ENCODE data around the gene FTH1. TPM values are rescaled to one million over a fixed set of nuclear protein-coding genes. Genes with fewer than 3 reads are reported as not detected.
A peak's percentile ranks its signal among the peaks of the same experiment; 100 is the strongest.
"Not testable (repeated sequence)": the region's sequence is repeated elsewhere in the genome, so short reads cannot be mapped to it uniquely, and the experiment has no call there.

The FTH1 gene
- total RNA-seq (2012; rRNA removed): 1,132 and 1,151 TPM in 2 replicates

DNA sequence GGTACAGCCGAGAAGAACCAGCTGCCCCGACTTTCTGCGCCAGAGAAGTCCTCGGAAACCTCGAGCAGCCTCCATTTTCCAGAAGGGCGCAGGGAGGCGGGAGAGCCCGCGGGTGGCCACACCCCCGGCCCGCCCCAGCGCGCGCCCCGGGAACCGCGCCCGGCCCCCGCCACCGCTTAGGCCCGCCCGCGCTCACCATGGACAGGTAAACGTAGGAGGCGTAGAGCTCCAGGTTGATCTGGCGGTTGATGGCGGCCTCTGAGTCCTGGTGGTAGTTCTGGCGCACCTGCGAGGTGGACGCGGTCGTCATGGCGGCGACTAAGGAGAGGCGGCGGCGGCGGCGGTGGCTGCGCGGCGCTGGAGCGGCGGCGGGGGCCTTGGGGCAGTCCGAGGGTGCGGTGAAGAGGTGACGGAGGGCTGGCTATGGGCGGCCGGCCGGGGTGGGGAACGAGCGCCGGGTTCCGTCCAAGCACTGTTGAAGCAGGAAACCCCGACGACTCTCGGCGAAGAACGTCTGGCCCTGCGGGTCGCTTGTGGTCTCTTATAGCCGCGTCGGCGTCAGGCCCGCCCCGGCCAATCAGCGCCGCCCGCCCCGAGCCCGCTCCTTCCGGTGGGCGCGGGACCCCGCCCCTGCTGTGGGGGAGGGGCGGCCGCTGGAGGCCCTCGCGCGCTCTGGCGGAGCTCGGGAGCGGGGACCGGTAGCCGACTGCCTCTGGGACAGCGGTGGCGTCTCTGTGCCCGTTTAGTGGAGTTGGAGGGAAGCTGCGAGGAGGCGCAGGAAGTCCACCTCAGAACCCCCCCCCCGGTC, at the start of gene FTH1:
Gene FTH1 (minus strand): TSS at position 519 of the 808 bp plus-strand sequence. CDS start 209 bp downstream, at position 310.
- no peaks in the 10 kb centered on the region for H3K9me3 ChIP-seq (replicated peaks; ENCODE audit: low read length)
- H3K36me3 ChIP-seq (ENCODE audit: insufficient read depth, low read length): peaks cover 36% of the 10 kb centered on the region
- peaks cover 56% of the 10 kb centered on the region for H3K4me1 ChIP-seq (ENCODE audit: control insufficient read depth, insufficient read depth, low read length)
- H3K4me2 ChIP-seq (ENCODE audit: low read length): peak within 1 kb of the TSS; percentile 96
- H3K9ac ChIP-seq (ENCODE audit: low read depth, low read length): peak within 1 kb of the TSS; percentile 96
- no peaks in the 10 kb centered on the region for H3K27me3 ChIP-seq (ENCODE audit: control insufficient read depth, insufficient read depth, low read length)
- peak within 1 kb of the TSS; percentile 99 for H3K4me3 ChIP-seq (ENCODE audit: low read length)

DNA sequence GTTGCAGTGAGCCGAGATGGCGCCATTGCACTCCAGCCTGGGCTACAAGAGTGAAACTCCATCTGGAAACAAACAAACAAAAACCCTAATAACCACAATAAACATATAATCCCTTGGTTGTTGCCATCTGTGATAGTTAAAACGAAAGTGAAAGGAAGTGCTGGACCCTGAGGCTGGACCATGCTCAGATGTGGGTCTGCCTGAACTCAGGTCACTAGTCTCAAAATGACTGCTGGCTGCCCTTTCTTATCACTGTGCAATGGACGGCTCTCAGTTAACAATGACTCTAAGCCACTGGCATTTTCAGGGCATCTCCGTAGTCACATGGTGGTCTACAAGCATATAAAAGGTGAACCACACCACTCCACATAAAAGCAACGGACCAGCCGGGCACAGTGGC, 48.2 kb upstream of the FTH1 start:
- Histone ChIP-seq H3K9me3 (replicated peaks; ENCODE audit: low read length) (no peaks in the 10 kb centered on the region), H3K27me3 (ENCODE audit: control insufficient read depth, insufficient read depth, low read length) (no peaks in the 10 kb centered on the region), H3K4me2 (ENCODE audit: low read length) (no peak overlapping the region), H3K4me3 (ENCODE audit: low read length) (no peak overlapping the region), H3K4me1 (ENCODE audit: control insufficient read depth, insufficient read depth, low read length) (peaks cover 17% of the 10 kb centered on the region), H3K9ac (ENCODE audit: low read depth, low read length) (no peak overlapping the region), H3K36me3 (ENCODE audit: insufficient read depth, low read length) (no peaks in the 10 kb centered on the region)

- Histone ChIP-seq H3K9me3 (replicated peaks; ENCODE audit: low read length) (no peaks in the 10 kb centered on the region), H3K4me1 (ENCODE audit: control insufficient read depth, insufficient read depth, low read length) (peaks cover 17% of the 10 kb centered on the region), H3K4me2 (ENCODE audit: low read length) (no peak overlapping the region), H3K9ac (ENCODE audit: low read depth, low read length) (no peak overlapping the region), H3K36me3 (ENCODE audit: insufficient read depth, low read length) (no peaks in the 10 kb centered on the region), H3K27me3 (ENCODE audit: control insufficient read depth, insufficient read depth, low read length) (no peaks in the 10 kb centered on the region), H3K4me3 (ENCODE audit: low read length) (no peak overlapping the region)
Measured at GRCh38 chr11:62013537-62014476, 46.4 kb upstream of the FTH1 start.

- H3K9ac ChIP-seq (ENCODE audit: low read depth, low read length): no peak overlapping the region
- H3K4me3 ChIP-seq (ENCODE audit: low read length): no peak overlapping the region
- H3K9me3 ChIP-seq (replicated peaks; ENCODE audit: low read length): no peaks in the 10 kb centered on the region
- no peaks in the 10 kb centered on the region for H3K27me3 ChIP-seq (ENCODE audit: control insufficient read depth, insufficient read depth, low read length)
- H3K4me1 ChIP-seq (ENCODE audit: control insufficient read depth, insufficient read depth, low read length): peaks cover 17% of the 10 kb centered on the region
- no peak overlapping the region for H3K4me2 ChIP-seq (ENCODE audit: low read length)
- no peaks in the 10 kb centered on the region for H3K36me3 ChIP-seq (ENCODE audit: insufficient read depth, low read length)
Measured at GRCh38 chr11:62012832-62013461, 45.5 kb upstream of the FTH1 start.

- Histone ChIP-seq H3K9me3 (replicated peaks; ENCODE audit: low read length) (no peaks in the 10 kb centered on the region), H3K4me3 (ENCODE audit: low read length) (no peak overlapping the region), H3K36me3 (ENCODE audit: insufficient read depth, low read length) (no peaks in the 10 kb centered on the region), H3K4me2 (ENCODE audit: low read length) (no peak overlapping the region), H3K27me3 (ENCODE audit: control insufficient read depth, insufficient read depth, low read length) (no peaks in the 10 kb centered on the region), H3K4me1 (ENCODE audit: control insufficient read depth, insufficient read depth, low read length) (peaks cover 17% of the 10 kb centered on the region), H3K9ac (ENCODE audit: low read depth, low read length) (no peak overlapping the region)
Measured at GRCh38 chr11:62012451-62012831, 45.0 kb upstream of the FTH1 start.

- Histone ChIP-seq H3K4me3 (ENCODE audit: low read length) (no peak overlapping the region), H3K9ac (ENCODE audit: low read depth, low read length) (no peak overlapping the region), H3K36me3 (ENCODE audit: insufficient read depth, low read length) (no peaks in the 10 kb centered on the region), H3K4me2 (ENCODE audit: low read length) (no peak overlapping the region), H3K9me3 (replicated peaks; ENCODE audit: low read length) (no peaks in the 10 kb centered on the region), H3K27me3 (ENCODE audit: control insufficient read depth, insufficient read depth, low read length) (no peaks in the 10 kb centered on the region), H3K4me1 (ENCODE audit: control insufficient read depth, insufficient read depth, low read length) (peaks cover 17% of the 10 kb centered on the region)
Measured at GRCh38 chr11:62011881-62012280, 44.4 kb upstream of the FTH1 start.

DNA sequence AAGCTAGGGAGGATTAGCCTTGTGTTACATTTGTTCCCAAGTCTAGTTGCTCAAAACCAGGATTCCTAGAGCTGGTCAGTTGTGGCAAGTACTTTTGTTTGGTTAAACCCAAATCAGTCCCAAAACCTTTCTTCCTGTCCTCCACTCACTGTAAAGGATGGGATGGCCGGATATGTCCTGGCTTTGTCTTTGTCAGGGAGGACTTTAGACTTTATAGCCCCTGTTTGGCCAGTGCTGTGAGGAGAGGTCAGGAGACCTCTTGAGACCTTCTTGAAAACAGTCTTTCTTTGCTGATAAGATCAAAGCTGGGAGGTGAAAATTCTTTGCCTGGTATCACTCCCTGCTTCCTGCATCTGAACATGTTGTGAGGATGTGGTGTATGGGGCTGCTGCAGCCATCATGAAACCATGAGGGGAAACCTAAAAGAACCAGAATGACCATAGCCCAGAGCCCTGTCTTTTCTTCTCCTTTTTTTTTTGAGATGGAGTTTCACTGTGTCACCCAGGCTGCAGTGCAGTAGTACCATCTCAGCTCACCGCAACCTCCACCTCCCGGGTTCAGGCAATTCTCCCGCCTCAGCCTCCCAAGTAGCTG, 43.6 kb upstream of the FTH1 start:
- Histone ChIP-seq H3K9ac (ENCODE audit: low read depth, low read length) (no peak overlapping the region), H3K4me1 (ENCODE audit: control insufficient read depth, insufficient read depth, low read length) (peaks cover 17% of the 10 kb centered on the region), H3K36me3 (ENCODE audit: insufficient read depth, low read length) (no peaks in the 10 kb centered on the region), H3K4me3 (ENCODE audit: low read length) (no peak overlapping the region), H3K27me3 (ENCODE audit: control insufficient read depth, insufficient read depth, low read length) (no peaks in the 10 kb centered on the region), H3K4me2 (ENCODE audit: low read length) (no peak overlapping the region), H3K9me3 (replicated peaks; ENCODE audit: low read length) (no peaks in the 10 kb centered on the region)

DNA sequence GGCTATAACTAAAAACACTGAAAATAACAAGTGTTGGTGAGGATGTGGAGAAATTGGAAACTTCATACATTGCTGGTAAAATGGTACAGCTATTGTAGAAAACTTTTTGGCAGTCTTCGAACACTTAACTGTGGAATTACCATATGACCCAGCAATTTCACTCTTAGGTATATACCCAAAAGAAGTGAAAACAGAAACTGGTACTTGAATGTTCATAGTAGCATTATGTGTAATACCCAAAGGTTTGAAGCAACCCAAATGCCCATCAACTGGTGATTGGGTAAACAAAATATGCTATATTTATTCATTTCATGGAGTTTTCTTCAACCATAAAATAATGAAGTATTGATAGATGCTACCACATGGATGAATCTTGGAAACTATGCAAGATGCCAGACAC, 40.8 kb upstream of the FTH1 start:
- H3K4me3 ChIP-seq (ENCODE audit: low read length): no peak overlapping the region
- H3K9me3 ChIP-seq (replicated peaks; ENCODE audit: low read length): no peaks in the 10 kb centered on the region
- H3K27me3 ChIP-seq (ENCODE audit: control insufficient read depth, insufficient read depth, low read length): no peaks in the 10 kb centered on the region
- H3K36me3 ChIP-seq (ENCODE audit: insufficient read depth, low read length): no peaks in the 10 kb centered on the region
- H3K9ac ChIP-seq (ENCODE audit: low read depth, low read length): no peak overlapping the region
- H3K4me1 ChIP-seq (ENCODE audit: control insufficient read depth, insufficient read depth, low read length): peaks cover 27% of the 10 kb centered on the region
- no peak overlapping the region for H3K4me2 ChIP-seq (ENCODE audit: low read length)

DNA sequence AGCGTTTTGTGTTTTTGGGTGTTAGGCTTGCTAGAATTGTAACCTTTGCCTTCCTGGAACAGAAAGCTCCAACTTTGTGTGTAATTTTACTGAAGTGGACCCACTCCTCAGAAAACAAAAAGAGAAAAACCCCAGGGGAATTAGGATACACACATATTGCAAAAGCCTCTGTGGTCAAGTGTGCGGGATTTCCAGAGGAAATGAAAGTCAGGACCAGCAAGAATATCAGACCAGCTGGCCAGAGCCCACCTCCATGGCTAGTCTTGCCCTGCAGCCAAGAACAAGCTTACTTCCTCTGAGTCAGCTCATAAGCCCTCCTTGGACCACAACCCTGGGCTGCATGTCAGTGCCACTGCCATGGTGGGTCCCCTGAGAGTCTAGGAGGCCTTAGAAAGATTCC, 37.0 kb upstream of the FTH1 start:
- Histone ChIP-seq H3K9me3 (replicated peaks; ENCODE audit: low read length) (peaks cover under 1% of the 10 kb centered on the region), H3K4me3 (ENCODE audit: low read length) (no peak overlapping the region), H3K9ac (ENCODE audit: low read depth, low read length) (peak overlapping the region; percentile 1)

DNA sequence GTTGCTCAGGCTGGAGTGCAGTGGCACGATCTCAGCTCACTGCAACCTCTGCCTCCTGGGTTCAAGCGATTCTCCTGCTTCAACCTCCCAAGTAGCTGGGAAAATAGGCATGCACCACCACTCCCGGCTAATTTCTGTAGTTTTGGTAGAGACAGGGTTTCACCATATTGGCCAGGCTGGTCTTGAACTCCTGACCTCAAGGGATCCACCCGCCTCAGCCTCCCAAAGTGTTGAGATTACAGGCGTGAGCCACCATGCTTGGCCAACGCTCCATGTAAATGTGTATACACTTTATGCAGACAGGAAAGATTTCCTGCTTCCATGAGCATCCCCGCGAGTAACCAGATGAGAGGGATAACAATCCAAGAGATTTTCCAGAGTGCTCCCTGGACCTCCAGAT, 34.8 kb upstream of the FTH1 start:
- H3K4me1 ChIP-seq (ENCODE audit: control insufficient read depth, insufficient read depth, low read length): peaks cover 16% of the 10 kb centered on the region
- H3K4me3 ChIP-seq (ENCODE audit: low read length); H3K9ac ChIP-seq (ENCODE audit: low read depth, low read length); H3K27me3 ChIP-seq (ENCODE audit: control insufficient read depth, insufficient read depth, low read length); H3K4me2 ChIP-seq (ENCODE audit: low read length); H3K9me3 ChIP-seq (replicated peaks; ENCODE audit: low read length); H3K36me3 ChIP-seq (ENCODE audit: insufficient read depth, low read length): not testable (repeated sequence)

More for the DNA sequence above, 37.0 kb upstream of the FTH1 start:
- no peaks in the 10 kb centered on the region for H3K36me3 ChIP-seq (ENCODE audit: insufficient read depth, low read length)
- no peaks in the 10 kb centered on the region for H3K27me3 ChIP-seq (ENCODE audit: control insufficient read depth, insufficient read depth, low read length)
- H3K4me2 ChIP-seq (ENCODE audit: low read length): peak overlapping the region; percentile 38
- peaks cover 16% of the 10 kb centered on the region for H3K4me1 ChIP-seq (ENCODE audit: control insufficient read depth, insufficient read depth, low read length)

All from skeletal muscle satellite cell (primary cell).